NCI-H526 (cell line): Measurements from ENCODE around the gene TXNDC11.

Experiments
- DNase-seq, 2 experiments: peaks; one replicate each; lab custom pipeline; 2025; lab: John Stamatoyannopoulos, UW

Gene TXNDC11

GRCh38 chr16:11630046-11630767 lies 112.5 kb downstream of the TXNDC11 start:
- no peak for DNase-seq
